DMS153 (cell line): Measurements from ENCODE around the gene KRTAP10-7.
"Not testable (repeated sequence)": the region's sequence is repeated elsewhere in the genome, so short reads cannot be mapped to it uniquely, and the experiment has no call there.

Experiments used
- DNase-seq: peaks from one replicate; lab custom pipeline; 2025; lab: John Stamatoyannopoulos, UW

The KRTAP10-7 gene

GRCh38 chr21:44600118-44600978 lies at the start of gene KRTAP10-7:
Gene KRTAP10-7, plus strand, starts transcription at chr21:44600597. Its CDS starts 25 bp downstream, at chr21:44600622.
- DNase-seq = not testable (repeated sequence)

GRCh38 chr21:44550807-44551206 lies 49.6 kb upstream of the KRTAP10-7 start:
- DNase-seq = no peak

GRCh38 chr21:44551340-44551961 lies 48.9 kb upstream of the KRTAP10-7 start, which contains the start of gene KRTAP10-2:
Gene KRTAP10-2, minus strand, starts transcription at chr21:44551505. Its CDS starts 47 bp downstream, at chr21:44551458.
- DNase-seq = peak; percentile 46

- no peak for DNase-seq
Observed at GRCh38 chr21:44552136-44552535, 48.3 kb upstream of the KRTAP10-7 start.

GRCh38 chr21:44552681-44553080 lies 47.7 kb upstream of the KRTAP10-7 start:
- no peak for DNase-seq

GRCh38 chr21:44555200-44555875 lies 45.1 kb upstream of the KRTAP10-7 start:
- DNase-seq = no peak

- no peak for DNase-seq
Observed at GRCh38 chr21:44556879-44557278, 43.5 kb upstream of the KRTAP10-7 start.

- DNase-seq = no peak
Observed at GRCh38 chr21:44557491-44558328, 42.7 kb upstream of the KRTAP10-7 start.

- not testable (repeated sequence) for DNase-seq
Observed at GRCh38 chr21:44558329-44558675, 42.1 kb upstream of the KRTAP10-7 start.

- no peak for DNase-seq
Observed at GRCh38 chr21:44558695-44559094, 41.7 kb upstream of the KRTAP10-7 start, which contains the start of gene KRTAP10-3. Gene KRTAP10-3, minus strand, starts transcription at chr21:44558795. Its CDS starts 80 bp downstream, at chr21:44558715.

- DNase-seq = no peak
Observed at GRCh38 chr21:44564099-44564498, 36.3 kb upstream of the KRTAP10-7 start.

GRCh38 chr21:44564886-44565598 lies 35.4 kb upstream of the KRTAP10-7 start:
- no peak for DNase-seq

GRCh38 chr21:44566403-44566802 lies 34.0 kb upstream of the KRTAP10-7 start:
- no peak for DNase-seq

- no peak for DNase-seq
Observed at GRCh38 chr21:44567481-44568171, 32.8 kb upstream of the KRTAP10-7 start.

GRCh38 chr21:44568261-44568660 lies 32.1 kb upstream of the KRTAP10-7 start:
- no peak for DNase-seq

GRCh38 chr21:44568667-44569556 lies 31.5 kb upstream of the KRTAP10-7 start:
- no peak for DNase-seq

GRCh38 chr21:44569861-44570517 lies 30.4 kb upstream of the KRTAP10-7 start:
- DNase-seq = no peak

- DNase-seq = no peak
Observed at GRCh38 chr21:44571296-44571695, 29.1 kb upstream of the KRTAP10-7 start.
